HepG2 (cell line): ENCODE results near the gene FBH1. TPM values are rescaled to one million over a fixed set of nuclear protein-coding genes. Genes with fewer than 3 reads are reported as not detected.
A peak's percentile ranks its signal among the peaks of the same experiment; 100 is the strongest.

Experiments
- HIVEP1 ChIP-seq: sonication (generic); formaldehyde crosslinking; IDR thresholded peaks from 2 replicates; pipeline ENCODE4 v1.4.0; 2020; ENCODE audit warnings: mild to moderate bottlenecking, missing genetic modification reagents
- HNRNPLL ChIP-seq: fragments of 200-400 bp; formaldehyde crosslinking; IDR thresholded peaks from 2 replicates; pipeline ENCODE4 v1.6.1; 2017; ENCODE audit warnings: mild to moderate bottlenecking, low read depth, low read length; ENCODE audit not compliant: poor library complexity, severe bottlenecking
- IRF2 ChIP-seq: IDR thresholded peaks from 2 replicates; pipeline ENCODE4 v1.6.1; 2018; ENCODE audit warnings: missing genetic modification reagents, missing compliant biosample characterization
- MYC ChIP-seq: sonication (generic); formaldehyde crosslinking; IDR thresholded peaks from 2 replicates; pipeline ENCODE4 v1.9.0; 2021; ENCODE audit warnings: missing genetic modification reagents, borderline replicate concordance
- RBFOX2 ChIP-seq: fragments of 200-400 bp; formaldehyde crosslinking; IDR thresholded peaks from 2 replicates; pipeline ENCODE4 v1.6.1; 2017; ENCODE audit warnings: low read depth, mild to moderate bottlenecking, low read length
- UBTF ChIP-seq: sonication (generic); formaldehyde crosslinking; IDR thresholded peaks from 2 replicates; pipeline ENCODE4 v1.4.0; 2020; ENCODE audit warnings: mild to moderate bottlenecking, missing genetic modification reagents
- ZFY ChIP-seq: sonication (generic); formaldehyde crosslinking; IDR thresholded peaks from 2 replicates; pipeline ENCODE4 v1.4.0; 2020; ENCODE audit warnings: missing genetic modification reagents
- ZKSCAN1 ChIP-seq: fragments of 150-350 bp; IDR thresholded peaks from 2 replicates; pipeline ENCODE4 v1.6.1; 2014; ENCODE audit warnings: low read length
- ZNF687 ChIP-seq: sonication (generic); formaldehyde crosslinking; IDR thresholded peaks from 2 replicates; pipeline ENCODE4 v1.5.1; 2020; ENCODE audit warnings: mild to moderate bottlenecking, missing genetic modification reagents, moderate library complexity
- ZNF800 ChIP-seq: sonication (generic); formaldehyde crosslinking; IDR thresholded peaks from 2 replicates; pipeline ENCODE4 v1.4.0; 2020; ENCODE audit warnings: missing genetic modification reagents
- polyA plus RNA-seq, 8 experiments: library from polyadenylated mRNA; depleted of rRNA in 3 of 8; stranded (reverse) in 7 of 8; unstranded in 1 of 8; fragments of >200 nt; fragmentation: Illumina TruSeq in 4 of 8; extraction: Trizol in 4 of 8; gene quantifications; 2 replicates each; pipeline versions ENCODE4 v1.2.1 to v1.2.3, GENCODE V29; 2011 to 2016; ENCODE audit warnings: low read depth in 4 of 8, missing spikeins in 1 of 8, mixed read lengths in 1 of 8; ENCODE audit not compliant: insufficient read depth in 1 of 8
- total RNA-seq, 5 experiments: library from RNA; depleted of rRNA; stranded (reverse); fragments of >200 nt; fragmentation: Illumina TruSeq; extraction: Trizol; gene quantifications; 2 replicates each; pipeline ENCODE4 v1.2.3, GENCODE V29; 2016; ENCODE audit warnings: low read depth in 1 of 5

FBH1 gene
- total and polyA plus RNA-seq, 2 of the 13 experiments (the other 11 are each of a cell fraction or from before 2014, with no cell fraction given), result 48.8 to 60.3 TPM

GRCh38 chr10:5977471-5978229 lies 87.6 kb downstream of the FBH1 start, which contains the start of gene IL15RA (continued):
- TF ChIP-seq ZNF800 (CRISPR knock-in tag) (peak; percentile 99), ZNF687 (peak; percentile 43; the same call in 1 of the 2 replicates), ZKSCAN1 (no peak), RBFOX2 (peak; percentile 33; the same call in 1 of the 2 replicates), ZFY (CRISPR knock-in tag) (peak; percentile 25; the same call in 1 of the 2 replicates), HIVEP1 (CRISPR knock-in tag) (0 out of 2 replicates have a peak, but pooled peaks have one; percentile 27), MYC (CRISPR knock-in tag) (0 out of 2 replicates have a peak, but pooled peaks have one; percentile 14), HNRNPLL (peak; percentile 64), UBTF (CRISPR knock-in tag) (peak; percentile 73), IRF2 (CRISPR knock-in tag) (0 out of 2 replicates have a peak, but pooled peaks have one; percentile 23)
- TF ChIP-seq, all 625 proteins: peak for 24
